Peyer's patch (tissue), 4 donors: ENCODE measurements around the gene MSL2. TPM values are rescaled to one million over a fixed set of nuclear protein-coding genes. Genes with fewer than 3 reads are reported as not detected.
"Not testable (repeated sequence)": the region's sequence is repeated elsewhere in the genome, so short reads cannot be mapped to it uniquely, and the experiment has no call there.

Experiments used
- DNase-seq, 3 donors: peaks; one replicate each; pipeline ENCODE4 v3.0.0-alpha.2; 2017 to 2019
- H3K27ac ChIP-seq, 4 donors: fragments of 200-600 bp; sonication (generic); one replicate each; pipeline ENCODE4 v1.5.1; 2016 to 2019
- H3K27me3 ChIP-seq, 2 donors: fragments of 200-600 bp; sonication (generic); one replicate each; pipeline ENCODE4 v1.5.1; 2019
- H3K36me3 ChIP-seq, 3 donors: fragments of 200-600 bp; sonication (generic); one replicate each; pipeline ENCODE4 v1.5.1; 2016 to 2019
- H3K4me1 ChIP-seq, 4 donors: fragments of 200-600 bp; sonication (generic); one replicate each; pipeline ENCODE4 v1.5.1; 2016 to 2019
- H3K4me3 ChIP-seq, 4 donors: fragments of 200-600 bp; sonication (generic); 1 replicate in 3 of 4; 2 replicates in 1 of 4; pipeline ENCODE4 v1.5.1; 2016 to 2019; ENCODE audit warnings: mild to moderate bottlenecking in 1 of 4
- H3K9me3 ChIP-seq, 4 donors: fragments of 200-600 bp; sonication (generic); one replicate each; pipeline ENCODE4 v1.5.1; 2016 to 2019; ENCODE audit warnings: mild to moderate bottlenecking in 1 of 4
- CTCF ChIP-seq, 6 experiments: fragments of 450-650 bp in 4 of 6; fragments of 200-600 bp in 2 of 6; sonication (generic) in 1 of 6; IDR thresholded peaks; one replicate each; pipeline ENCODE4 v1.5.1; 2017 to 2019; ENCODE audit warnings: antibody characterized with exemption in 6 of 6, mild to moderate bottlenecking in 3 of 6, moderate library complexity in 1 of 6
- POLR2A ChIP-seq, 2 donors: fragments of 450-650 bp; IDR thresholded peaks; one replicate each; pipeline ENCODE4 v1.5.1; 2017; ENCODE audit warnings: antibody characterized with exemption in 2 of 2, mild to moderate bottlenecking in 2 of 2, moderate library complexity in 2 of 2
- total RNA-seq, 4 donors: library from RNA; depleted of rRNA; stranded (reverse); fragments of >200 nt; gene quantifications; one replicate each; pipeline ENCODE4 v1.1.0, GENCODE V29; 2016

MSL2 gene
- total RNA-seq, 4 donors from 2014 or later, result 23.6 to 42.9 (median 28.3) TPM

GRCh38 chr3:136194409-136195257, 1.5 kb downstream of the MSL2 start:
- Histone ChIP-seq H3K27me3 (no peaks in the 10 kb centered on the region), H3K4me1 (peaks cover 0 to 41% (median 10%) of the 10 kb centered on the region in 4 donors), H3K9me3 (no peaks in the 10 kb centered on the region), H3K27ac (peak overlapping the region; percentile 98 to 100 (median 100)), H3K4me3 (peak overlapping the region; percentile 66 to 97 (median 91)), H3K36me3 (no peaks in the 10 kb centered on the region)
- DNase-seq, result peak; percentile 63 to 83 (median 63)
- no peak for TF ChIP-seq POLR2A (IDR thresholded peaks at IDR 0.05)
- TF ChIP-seq CTCF (IDR thresholded peaks at IDR 0.05), result peak in 1 of 6 experiments; percentile 2

GRCh38 chr3:136193278-136194054, 2.7 kb downstream of the MSL2 start:
- Histone ChIP-seq H3K9me3 (no peaks in the 10 kb centered on the region), H3K4me1 (peaks cover 0 to 53% (median 10%) of the 10 kb centered on the region in 4 donors), H3K27ac (peak overlapping the region; percentile 42 to 99 (median 78)), H3K4me3 (peak overlapping the region; percentile 66 to 97 (median 91)), H3K27me3 (no peaks in the 10 kb centered on the region), H3K36me3 (no peaks in the 10 kb centered on the region)
- no peak for DNase-seq
- no peak for TF ChIP-seq CTCF (IDR thresholded peaks at IDR 0.05)
- TF ChIP-seq POLR2A (IDR thresholded peaks at IDR 0.05), result no peak

- no peaks in the 10 kb centered on the region for H3K27me3 ChIP-seq
- no peak for DNase-seq
- H3K27ac ChIP-seq, result peak overlapping the region in 3 of 4 donors; percentile 59 to 99 (median 98)
- H3K36me3 ChIP-seq, result no peaks in the 10 kb centered on the region
- peaks cover 0 to 54% (median 8%) of the 10 kb centered on the region in 4 donors for H3K4me1 ChIP-seq
- TF ChIP-seq POLR2A (IDR thresholded peaks at IDR 0.05) (no peak), CTCF (IDR thresholded peaks at IDR 0.05) (no peak)
- H3K9me3 ChIP-seq, result no peaks in the 10 kb centered on the region
- H3K4me3 ChIP-seq, result peak overlapping the region; percentile 66 to 97 (median 91)
Measured at GRCh38 chr3:136192831-136193230, 3.3 kb downstream of the MSL2 start.

- not testable (repeated sequence) for H3K27ac ChIP-seq, DNase-seq, H3K9me3 ChIP-seq, H3K27me3 ChIP-seq, H3K36me3 ChIP-seq
- peak overlapping the region in 3 of 4 donors; percentile 7 to 97 (median 95) for H3K4me3 ChIP-seq
- H3K4me1 ChIP-seq, result peaks cover 0 to 54% (median 9%) of the 10 kb centered on the region in 4 donors
Measured at GRCh38 chr3:136192195-136192594, 3.9 kb downstream of the MSL2 start.

GRCh38 chr3:136189859-136190617, 6.1 kb downstream of the MSL2 start:
- no peaks in the 10 kb centered on the region for H3K27me3 ChIP-seq
- H3K27ac ChIP-seq, result no peak overlapping the region
- H3K9me3 ChIP-seq, result no peaks in the 10 kb centered on the region
- no peak overlapping the region for H3K4me3 ChIP-seq
- H3K4me1 ChIP-seq, result peaks cover 0 to 71% (median 20%) of the 10 kb centered on the region in 4 donors
- H3K36me3 ChIP-seq, result no peaks in the 10 kb centered on the region
- DNase-seq, result no peak
- TF ChIP-seq POLR2A (IDR thresholded peaks at IDR 0.05), result no peak
- no peak for TF ChIP-seq CTCF (IDR thresholded peaks at IDR 0.05)
